Left lobe of liver (tissue), 2 donors: Measurements from ENCODE around the gene KRT31. TPM values are rescaled to one million over a fixed set of nuclear protein-coding genes. Genes with fewer than 3 reads are reported as not detected.
"Not testable (repeated sequence)": the region's sequence is repeated elsewhere in the genome, so short reads cannot be mapped to it uniquely, and the experiment has no call there.

Experiments
- ATAC-seq: fragments of 200-7000 bp; cut with Tn5 transposase; one replicate; pipeline ENCODE4 v1.9.1; 2020; ENCODE audit warnings: mild to moderate bottlenecking, moderate library complexity
- DNase-seq: peaks from one replicate; pipeline ENCODE4 v3.0.0-alpha.2; 2020; ENCODE audit warnings: low spot score
- total RNA-seq: library from RNA; stranded (reverse); gene quantifications from one replicate; pipeline ENCODE4 v1.2.1, GENCODE V29; 2021
- donor health status: DM: no; HTN: no; CAD: no; lungs with moderate emphysema.
- donor health status: DM: no; HTN: yes; CAD: no.

Gene KRT31
- total RNA-seq, 1 donor from 2014 or later: not detected

- DNase-seq (no peak), ATAC-seq (no peak)
Measured at GRCh38 chr17:41347869-41348760, 49.3 kb downstream of the KRT31 start.

DNA sequence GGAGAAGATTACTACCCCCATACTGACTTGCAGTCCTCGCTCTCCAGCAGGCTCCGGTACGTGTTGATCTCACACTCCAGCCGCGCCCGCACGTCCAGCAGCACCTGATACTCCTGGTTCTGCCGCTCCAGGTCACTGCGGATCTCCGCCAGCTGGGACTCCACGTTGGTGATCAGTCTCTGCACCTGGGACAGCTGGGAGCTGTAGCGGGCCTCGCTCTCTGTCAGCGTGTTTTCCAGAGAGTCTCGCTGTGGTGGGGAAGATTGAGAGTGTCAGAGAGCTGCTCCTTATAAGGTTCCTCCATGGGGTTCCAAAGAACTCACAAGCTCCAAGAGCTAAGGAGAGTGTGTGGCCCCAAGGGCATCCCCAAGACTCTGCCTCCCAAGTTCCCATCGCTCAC, 51.0 kb downstream of the KRT31 start:
- DNase-seq: not testable (repeated sequence)

GRCh38 chr17:41345992-41346391, 51.4 kb downstream of the KRT31 start:
- ATAC-seq (no peak), DNase-seq (no peak)

More for the DNA sequence above, 51.0 kb downstream of the KRT31 start:
- not testable (repeated sequence) for ATAC-seq

Other genes starting within 250 kb of the KRT31 start
- not detected for gene KRTAP4-5, start 247.8 kb downstream of the KRT31 start, total RNA-seq
- gene KRTAP4-4, start 236.9 kb downstream of the KRT31 start, total RNA-seq: not detected
- gene KRTAP4-3, start 229.4 kb downstream of the KRT31 start, total RNA-seq: not detected
- not detected for gene KRTAP4-2, start 219.4 kb downstream of the KRT31 start, total RNA-seq
- not detected for gene KRTAP4-1, start 212.7 kb downstream of the KRT31 start, total RNA-seq
- gene KRTAP9-1, start 207.7 kb downstream of the KRT31 start, total RNA-seq: not detected
- not detected for gene KRTAP9-2, start 171.0 kb downstream of the KRT31 start, total RNA-seq
- gene KRTAP9-3, start 165.2 kb downstream of the KRT31 start, total RNA-seq: not detected
- gene KRTAP9-8, start 159.6 kb downstream of the KRT31 start, total RNA-seq: not detected
- not detected for gene KRTAP9-4, start 147.9 kb downstream of the KRT31 start, total RNA-seq
- gene KRTAP9-9, start 142.2 kb downstream of the KRT31 start, total RNA-seq: not detected
- gene KRTAP9-6, start 132.2 kb downstream of the KRT31 start, total RNA-seq: not detected
- not detected for gene KRTAP9-7, start 121.9 kb downstream of the KRT31 start, total RNA-seq
- not detected for gene KRTAP29-1, start 94.8 kb downstream of the KRT31 start, total RNA-seq
- gene KRTAP16-1, start 88.3 kb downstream of the KRT31 start, total RNA-seq: not detected
- not detected for gene KRTAP17-1, start 81.9 kb downstream of the KRT31 start, total RNA-seq
- gene KRT33A, start 46.8 kb downstream of the KRT31 start, total RNA-seq: not detected
- gene KRT33B, start 27.8 kb downstream of the KRT31 start, total RNA-seq: not detected
- gene KRT34, start 15.3 kb downstream of the KRT31 start, total RNA-seq: not detected
- gene KRT37, start 27.0 kb upstream of the KRT31 start, total RNA-seq: not detected
- not detected for gene KRT38, start 43.4 kb upstream of the KRT31 start, total RNA-seq
- gene KRT32, start 69.8 kb upstream of the KRT31 start, total RNA-seq: not detected
- not detected for gene KRT35, start 83.5 kb upstream of the KRT31 start, total RNA-seq
- not detected for gene KRT36, start 92.3 kb upstream of the KRT31 start, total RNA-seq
- not detected for gene KRT13, start 108.0 kb upstream of the KRT31 start, total RNA-seq
- 0.15 TPM for gene KRT15, start 121.3 kb upstream of the KRT31 start, total RNA-seq
- gene KRT19, start 130.7 kb upstream of the KRT31 start, total RNA-seq: 5.7 TPM
- not detected for gene KRT9, start 174.5 kb upstream of the KRT31 start, total RNA-seq
- gene KRT14, start 189.3 kb upstream of the KRT31 start, total RNA-seq: not detected
- gene KRT16, start 215.2 kb upstream of the KRT31 start, total RNA-seq: not detected
- gene KRT17, start 227.0 kb upstream of the KRT31 start, total RNA-seq: not detected